GM12878 (cell line): ENCODE results near the gene PLSCR3. TPM values are rescaled to one million over a fixed set of nuclear protein-coding genes. Genes with fewer than 3 reads are reported as not detected.

Experiments used
- ATAC-seq: fragments of 200-7000 bp; cut with Tn5 transposase; 3 replicates; pipeline ENCODE4 v1.9.1; 2020; ENCODE audit warnings: mild to moderate bottlenecking, moderate library complexity
- BruUV-seq: library from RNA; stranded (reverse); fragments of 400-500 nt; replicated peaks from 2 replicates; lab custom pipeline; 2021; lab: Mats Ljungman, UMichigan
- CTCF ChIA-PET: fragments of 300-600 bp; sonication (Branson Sonifier 250); formaldehyde crosslinking; extraction: SDS; loops from one replicate; lab custom pipeline; 2021; ENCODE audit warnings: inconsistent platforms; lab: Yijun Ruan, JAX
- POLR2A ChIA-PET: fragments of 350-600 bp; formaldehyde crosslinking; extraction: SDS; loops from one replicate; lab custom pipeline; 2021; ENCODE audit warnings: inconsistent platforms; lab: Charles Lee
- RAD21 ChIA-PET: fragments of 300-600 bp; sonication (Branson Sonifier 250); formaldehyde crosslinking; loops from one replicate; lab custom pipeline; 2023; ENCODE audit warnings: antibody characterized with exemption; ENCODE audit not compliant: unreplicated experiment; lab: Charles Lee
- SMC1A ChIA-PET: fragments of 300-600 bp; sonication (Branson Sonifier 250); formaldehyde crosslinking; loops from one replicate; lab custom pipeline; 2023; ENCODE audit not compliant: unreplicated experiment, uncharacterized antibody; lab: Charles Lee
- DNase-seq: peaks from one replicate; pipeline ENCODE4 v3.0.0-alpha.2; 2011; ENCODE audit warnings: low read depth, low spot score
- FAIRE-seq: peaks from 3 replicates; lab custom pipeline; 2011; peaks lifted over from hg19 to GRCh38; lab: Jason Lieb, UNC
- H2AFZ ChIP-seq: 2 replicates; pipeline ENCODE4 v1.6.0; 2011; ENCODE audit warnings: low read depth, low read length, control low read depth; ENCODE audit not compliant: control insufficient read depth
- H3K27ac ChIP-seq: 2 replicates; pipeline ENCODE4 v1.5.1; 2011; ENCODE audit warnings: control low read depth; ENCODE audit not compliant: control insufficient read depth, insufficient read depth
- H3K27me3 ChIP-seq, 2 experiments: replicated peaks in 1 of 2; 2 replicates each; pipeline versions ENCODE4 v1.6.0 to v1.6.1; 2011; ENCODE audit warnings: low read length in 1 of 2; ENCODE audit not compliant: control insufficient read depth in 2 of 2, insufficient read depth in 2 of 2
- H3K36me3 ChIP-seq, 2 experiments: 2 replicates each; pipeline ENCODE4 v1.5.1; 2011; ENCODE audit warnings: low read length in 1 of 2; ENCODE audit not compliant: control insufficient read depth in 2 of 2, insufficient read depth in 2 of 2
- H3K4me1 ChIP-seq: 2 replicates; pipeline ENCODE4 v1.6.1; 2011; ENCODE audit warnings: mild to moderate bottlenecking, low read length, moderate library complexity, mixed read lengths; ENCODE audit not compliant: control insufficient read depth, insufficient read depth
- H3K4me2 ChIP-seq: 2 replicates; pipeline ENCODE4 v1.6.0; 2011; ENCODE audit warnings: control low read depth; ENCODE audit not compliant: control insufficient read depth, insufficient read depth
- H3K4me3 ChIP-seq: fragments of 200-600 bp; sonication (generic); 2 replicates; pipeline ENCODE4 v1.5.1; 2016
- H3K79me2 ChIP-seq: 2 replicates; pipeline ENCODE4 v1.6.0; 2011; ENCODE audit warnings: low read length; ENCODE audit not compliant: control insufficient read depth, insufficient read depth
- H3K9ac ChIP-seq: 2 replicates; pipeline ENCODE4 v1.8.0; 2011; ENCODE audit warnings: low read length, control low read depth, mixed read lengths; ENCODE audit not compliant: control insufficient read depth, insufficient read depth
- H3K9me3 ChIP-seq: replicated peaks from 3 replicates; pipeline ENCODE4 v1.5.1; 2011; ENCODE audit warnings: mild to moderate bottlenecking, low read length; ENCODE audit not compliant: control insufficient read depth, insufficient read depth
- H4K20me1 ChIP-seq: 2 replicates; pipeline ENCODE4 v1.6.0; 2011; ENCODE audit not compliant: control insufficient read depth, insufficient read depth
- EED ChIP-seq: sonication (generic); IDR thresholded peaks from 2 replicates; pipeline ENCODE4 v1.6.1; 2016; ENCODE audit warnings: antibody characterized with exemption, low read depth
- HCFC1 ChIP-seq: fragments of 150-350 bp; IDR thresholded peaks from 2 replicates; pipeline ENCODE4 v1.6.1; 2014; ENCODE audit warnings: low read length
- MEF2A ChIP-seq: IDR thresholded peaks from 2 replicates; pipeline ENCODE4 v1.6.1; 2011; ENCODE audit warnings: low read depth, mild to moderate bottlenecking, low read length, moderate library complexity; ENCODE audit not compliant: insufficient read depth
- RAD51 ChIP-seq: fragments of 450-650 bp; IDR thresholded peaks from 2 replicates; pipeline ENCODE4 v1.6.1; 2016; ENCODE audit warnings: moderate library complexity, mild to moderate bottlenecking, inconsistent platforms
- RFX5 ChIP-seq: IDR thresholded peaks from 2 replicates; pipeline ENCODE4 v1.6.1; 2011; ENCODE audit warnings: low read depth, low read length, improper control_type of control experiment
- SIX5 ChIP-seq: IDR thresholded peaks from 2 replicates; pipeline ENCODE4 v1.6.1; 2011; ENCODE audit warnings: mild to moderate bottlenecking, low read depth, low read length, moderate library complexity; ENCODE audit not compliant: severe bottlenecking
- WGBS: methylation state at CpG from one replicate; pipeline ENCODE4 v1.1.6; 2016; ENCODE audit warnings: low lambda C conversion rate; ENCODE audit not compliant: insufficient replicate concordance, insufficient coverage; ENCODE audit errors: missing lambda C conversion rate; 5-methylcytosine and 5-hydroxymethylcytosine counted together
- in situ Hi-C: fragments of 300-500 bp; cut with MboI; formaldehyde crosslinking; loops from 9 replicates; pipeline ENCODE4 v1.14.3; 2018; ENCODE audit warnings: mixed read lengths
- intact Hi-C: fragments of 100-400 bp; cut with micrococcal nuclease; formaldehyde crosslinking; loops from one replicate; pipeline ENCODE4 v1.14.2; 2022; ENCODE audit not compliant: unreplicated experiment
- polyA plus RNA-seq, 11 experiments: library from polyadenylated mRNA; depleted of rRNA in 4 of 11; unstranded in 6 of 11; stranded (reverse) in 5 of 11; fragments of >200 nt; fragmentation: Nextera tagmentation in 4 of 11; fragmentation: Illumina TruSeq in 1 of 11; extraction: Ambion mirVana in 4 of 11; extraction: Trizol in 1 of 11; gene quantifications; 1 replicate in 1 of 11; 2 replicates in 10 of 11; pipeline versions ENCODE4 v1.2.1 to v1.2.3, GENCODE V29; 2011 to 2016; ENCODE audit warnings: inconsistent platforms in 2 of 11, missing spikeins in 2 of 11, low read depth in 1 of 11
- total RNA-seq, 4 experiments: library from RNA; depleted of rRNA in 3 of 4; stranded (reverse); fragments of >200 nt in 3 of 4; fragmentation: Illumina TruSeq in 1 of 4; extraction: Trizol in 1 of 4; gene quantifications; 2 replicates each; pipeline versions ENCODE4 v1.2.1 to v1.2.3, GENCODE V29; 2013 to 2021
- TF ChIP-seq, protein P1 (sequence below): fragments of 150-350 bp; IDR thresholded peaks from 2 replicates; pipeline ENCODE4 v1.6.1; 2016; ENCODE audit warnings: low read depth, low read length
- TF ChIP-seq, protein P2 (sequence below): fragments of 150-350 bp; IDR thresholded peaks from 2 replicates; pipeline ENCODE4 v1.6.1; 2014; ENCODE audit warnings: mild to moderate bottlenecking, low read depth, low read length
- TF ChIP-seq, protein P3 (sequence below): IDR thresholded peaks from 2 replicates; pipeline ENCODE4 v1.6.1; 2012; ENCODE audit warnings: low read depth, low read length, improper control_type of control experiment

The PLSCR3 gene
- total and polyA plus RNA-seq, 10 of the 15 experiments (the other 5 are each of a cell fraction or from before 2014, with no cell fraction given), result 9.9 to 51.4 (median 43.4) TPM

DNA sequence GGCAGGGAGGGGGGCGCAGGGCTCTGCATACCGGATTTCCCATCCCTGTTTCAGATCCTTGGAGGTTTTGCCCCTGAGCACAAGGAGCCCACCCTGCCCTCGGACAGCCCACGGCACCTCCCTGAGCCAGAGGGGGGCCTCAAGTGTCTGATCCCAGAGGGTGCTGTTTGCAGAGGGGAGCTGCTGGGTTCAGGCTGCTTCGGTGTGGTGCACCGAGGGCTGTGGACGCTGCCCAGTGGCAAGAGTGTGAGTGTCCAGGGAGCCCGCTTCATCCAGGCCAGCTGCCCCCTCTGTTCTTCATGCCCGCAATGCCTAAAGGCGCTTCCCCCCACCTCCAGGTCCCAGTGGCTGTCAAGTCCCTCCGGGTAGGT, 11.0 kb downstream of the PLSCR3 start:
- peaks cover 8% of the 10 kb centered on the region; the same call in 1 of the 2 replicates for H3K4me1 ChIP-seq
- 61% methylated on average over 11 of the region's 11 CpGs for WGBS
- no peaks in the 10 kb centered on the region for H3K79me2 ChIP-seq
- H2AFZ ChIP-seq, result no peak overlapping the region; the same call in 1 of the 2 replicates
- peaks cover 3% of the 10 kb centered on the region; the same call in 2 of the 3 replicates for H3K9me3 ChIP-seq
- ChIA-PET RAD21 (no interaction called here), CTCF (no interaction called here), POLR2A (interaction anchor here (0.6 kb wide), 1 partner anchor 103 kb away, joined by 3 read pairs; no protein-coding TSS in a partner anchor), SMC1A (no interaction called here)
- H3K36me3 ChIP-seq, result no peaks in the 10 kb centered on the region
- TF ChIP-seq SIX5 (no peak), RFX5 (no peak), HCFC1 (no peak), MEF2A (no peak), EED (no peak), RAD51 (no peak)
- TF ChIP-seq, protein P1, sequence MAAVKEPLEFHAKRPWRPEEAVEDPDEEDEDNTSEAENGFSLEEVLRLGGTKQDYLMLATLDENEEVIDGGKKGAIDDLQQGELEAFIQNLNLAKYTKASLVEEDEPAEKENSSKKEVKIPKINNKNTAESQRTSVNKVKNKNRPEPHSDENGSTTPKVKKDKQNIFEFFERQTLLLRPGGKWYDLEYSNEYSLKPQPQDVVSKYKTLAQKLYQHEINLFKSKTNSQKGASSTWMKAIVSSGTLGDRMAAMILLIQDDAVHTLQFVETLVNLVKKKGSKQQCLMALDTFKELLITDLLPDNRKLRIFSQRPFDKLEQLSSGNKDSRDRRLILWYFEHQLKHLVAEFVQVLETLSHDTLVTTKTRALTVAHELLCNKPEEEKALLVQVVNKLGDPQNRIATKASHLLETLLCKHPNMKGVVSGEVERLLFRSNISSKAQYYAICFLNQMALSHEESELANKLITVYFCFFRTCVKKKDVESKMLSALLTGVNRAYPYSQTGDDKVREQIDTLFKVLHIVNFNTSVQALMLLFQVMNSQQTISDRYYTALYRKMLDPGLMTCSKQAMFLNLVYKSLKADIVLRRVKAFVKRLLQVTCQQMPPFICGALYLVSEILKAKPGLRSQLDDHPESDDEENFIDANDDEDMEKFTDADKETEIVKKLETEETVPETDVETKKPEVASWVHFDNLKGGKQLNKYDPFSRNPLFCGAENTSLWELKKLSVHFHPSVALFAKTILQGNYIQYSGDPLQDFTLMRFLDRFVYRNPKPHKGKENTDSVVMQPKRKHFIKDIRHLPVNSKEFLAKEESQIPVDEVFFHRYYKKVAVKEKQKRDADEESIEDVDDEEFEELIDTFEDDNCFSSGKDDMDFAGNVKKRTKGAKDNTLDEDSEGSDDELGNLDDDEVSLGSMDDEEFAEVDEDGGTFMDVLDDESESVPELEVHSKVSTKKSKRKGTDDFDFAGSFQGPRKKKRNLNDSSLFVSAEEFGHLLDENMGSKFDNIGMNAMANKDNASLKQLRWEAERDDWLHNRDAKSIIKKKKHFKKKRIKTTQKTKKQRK, result no peak
- TF ChIP-seq, protein P2, sequence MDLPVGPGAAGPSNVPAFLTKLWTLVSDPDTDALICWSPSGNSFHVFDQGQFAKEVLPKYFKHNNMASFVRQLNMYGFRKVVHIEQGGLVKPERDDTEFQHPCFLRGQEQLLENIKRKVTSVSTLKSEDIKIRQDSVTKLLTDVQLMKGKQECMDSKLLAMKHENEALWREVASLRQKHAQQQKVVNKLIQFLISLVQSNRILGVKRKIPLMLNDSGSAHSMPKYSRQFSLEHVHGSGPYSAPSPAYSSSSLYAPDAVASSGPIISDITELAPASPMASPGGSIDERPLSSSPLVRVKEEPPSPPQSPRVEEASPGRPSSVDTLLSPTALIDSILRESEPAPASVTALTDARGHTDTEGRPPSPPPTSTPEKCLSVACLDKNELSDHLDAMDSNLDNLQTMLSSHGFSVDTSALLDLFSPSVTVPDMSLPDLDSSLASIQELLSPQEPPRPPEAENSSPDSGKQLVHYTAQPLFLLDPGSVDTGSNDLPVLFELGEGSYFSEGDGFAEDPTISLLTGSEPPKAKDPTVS, result no peak
- TF ChIP-seq, protein P3, sequence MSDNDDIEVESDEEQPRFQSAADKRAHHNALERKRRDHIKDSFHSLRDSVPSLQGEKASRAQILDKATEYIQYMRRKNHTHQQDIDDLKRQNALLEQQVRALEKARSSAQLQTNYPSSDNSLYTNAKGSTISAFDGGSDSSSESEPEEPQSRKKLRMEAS, result no peak
- in situ Hi-C loops (no loop called here), intact Hi-C loops (no loop called here)
- no peak overlapping the region for H3K27ac ChIP-seq
- FAIRE-seq (no peak), DNase-seq (no peak), ATAC-seq (no peak)
- H3K27me3 ChIP-seq, result peaks cover 4 to 5% of the 10 kb centered on the region in 2 experiments; a peak in 3 of 4 replicates
- no peak overlapping the region for H3K9ac ChIP-seq
- H3K4me3 ChIP-seq, result no peak overlapping the region
- BruUV-seq, result no TSS peak
- H3K4me2 ChIP-seq, result peak overlapping the region; percentile 86
- no peaks in the 10 kb centered on the region for H4K20me1 ChIP-seq
